ENCODE data around the gene CUL4A.
"Not testable (repeated sequence)": the region's sequence is repeated elsewhere in the genome, so short reads cannot be mapped to it uniquely, and the experiment has no call there.

CUL4A gene

DNA sequence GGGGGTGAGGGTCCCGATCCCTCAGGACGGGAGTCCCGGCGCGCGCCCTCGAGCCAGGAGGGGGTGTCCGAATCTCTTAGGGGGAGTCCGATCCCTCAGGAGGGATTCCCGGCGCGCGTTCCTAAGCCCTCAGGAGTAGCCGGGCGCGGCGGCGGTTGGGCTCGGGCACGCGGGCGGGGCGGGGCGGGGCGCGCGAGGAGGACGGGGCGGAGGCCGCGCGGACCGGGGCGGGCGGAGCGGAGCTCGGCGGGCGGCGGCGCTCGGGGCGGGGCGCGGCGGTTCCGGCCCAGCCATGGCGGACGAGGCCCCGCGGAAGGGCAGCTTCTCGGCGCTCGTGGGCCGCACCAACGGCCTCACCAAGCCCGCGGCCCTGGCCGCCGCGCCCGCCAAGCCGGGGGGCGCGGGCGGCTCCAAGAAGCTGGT is at the start of gene CUL4A:
Gene CUL4A (plus strand): TSS at position 278 of the 423 bp plus-strand sequence. CDS start 15 bp downstream, at position 293.
- peak; percentile 82 for DNase-seq

DNA sequence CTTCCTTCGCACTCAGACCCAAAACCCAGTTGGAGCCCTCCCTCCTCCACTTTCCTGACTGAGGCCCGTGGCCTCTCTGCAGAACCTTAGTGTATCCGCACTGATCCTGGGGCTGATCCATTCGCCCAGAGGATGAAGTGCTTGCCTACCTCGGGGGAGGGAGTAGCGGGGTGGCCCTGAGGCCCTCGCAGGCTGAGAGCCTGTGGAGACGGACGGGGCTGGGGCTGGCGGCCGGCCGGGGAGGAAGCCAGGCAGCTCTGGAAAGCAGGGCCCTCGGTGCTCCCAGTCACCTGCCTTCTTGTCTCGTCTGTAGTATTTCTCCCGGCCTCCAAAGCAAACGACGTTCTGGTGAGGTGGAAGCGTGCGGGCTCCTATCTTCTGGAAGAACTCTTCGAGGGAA is 49.7 kb upstream of the CUL4A start:
- no peak for DNase-seq

DNA sequence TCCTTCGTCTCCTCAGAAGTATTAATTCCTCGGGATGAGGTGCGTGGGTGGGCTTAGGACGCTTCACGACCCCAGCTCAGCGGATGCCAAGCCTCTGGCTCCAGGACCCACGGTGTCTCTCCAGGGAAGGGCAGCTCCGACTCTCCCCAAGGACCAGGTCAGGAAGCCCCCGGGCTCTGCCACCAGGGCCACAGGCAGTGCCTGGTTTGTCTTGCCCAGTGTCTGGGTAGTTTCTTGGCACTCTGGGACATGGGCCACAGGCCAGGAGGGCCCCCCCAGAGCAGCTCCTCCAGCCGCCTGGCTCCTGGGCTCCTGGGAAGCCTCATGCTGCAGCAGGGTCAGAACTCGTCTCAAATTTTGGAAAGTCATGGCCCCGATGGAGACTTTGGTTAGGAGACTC is 48.4 kb upstream of the CUL4A start:
- no peak for DNase-seq

DNA sequence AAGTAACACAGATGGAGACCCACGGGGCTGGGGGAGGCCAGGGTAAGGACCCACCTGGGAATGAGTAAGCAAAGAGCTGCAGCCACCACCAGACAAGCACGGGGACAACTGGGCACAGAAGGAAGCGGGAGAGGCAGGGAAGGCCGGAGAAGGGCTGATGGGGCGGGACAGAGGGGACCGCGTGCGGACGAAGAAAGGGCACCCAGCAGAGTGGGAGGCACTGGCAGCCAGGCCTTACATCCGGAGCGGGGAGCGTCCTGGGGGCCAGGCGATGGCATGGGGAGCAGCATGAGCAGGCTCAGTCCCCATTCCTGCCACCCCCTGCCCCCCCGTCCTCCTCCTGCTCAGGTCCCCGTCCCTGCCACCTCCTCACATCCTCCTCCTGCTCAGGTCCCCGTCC is 48.0 kb upstream of the CUL4A start:
- no peak for DNase-seq

DNA sequence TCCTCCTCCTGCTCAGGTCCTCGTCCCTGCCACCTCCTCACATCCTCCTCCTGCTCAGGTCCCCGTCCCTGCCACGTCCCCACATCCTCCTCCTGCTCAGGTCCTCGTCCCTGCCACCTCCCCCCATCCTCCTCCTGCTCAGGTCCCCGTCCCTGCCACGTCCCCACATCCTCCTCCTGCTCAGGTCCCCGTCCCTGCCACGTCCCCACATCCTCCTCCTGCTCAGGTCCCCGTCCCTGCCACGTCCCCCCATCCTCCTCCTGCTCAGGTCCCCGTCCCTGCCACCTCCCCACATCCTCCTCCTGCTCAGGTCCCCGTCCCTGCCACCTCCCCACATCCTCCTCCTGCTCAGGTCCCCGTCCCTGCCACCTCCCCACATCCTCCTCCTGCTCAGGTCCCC is 47.4 kb upstream of the CUL4A start:
- not testable (repeated sequence) for DNase-seq

DNA sequence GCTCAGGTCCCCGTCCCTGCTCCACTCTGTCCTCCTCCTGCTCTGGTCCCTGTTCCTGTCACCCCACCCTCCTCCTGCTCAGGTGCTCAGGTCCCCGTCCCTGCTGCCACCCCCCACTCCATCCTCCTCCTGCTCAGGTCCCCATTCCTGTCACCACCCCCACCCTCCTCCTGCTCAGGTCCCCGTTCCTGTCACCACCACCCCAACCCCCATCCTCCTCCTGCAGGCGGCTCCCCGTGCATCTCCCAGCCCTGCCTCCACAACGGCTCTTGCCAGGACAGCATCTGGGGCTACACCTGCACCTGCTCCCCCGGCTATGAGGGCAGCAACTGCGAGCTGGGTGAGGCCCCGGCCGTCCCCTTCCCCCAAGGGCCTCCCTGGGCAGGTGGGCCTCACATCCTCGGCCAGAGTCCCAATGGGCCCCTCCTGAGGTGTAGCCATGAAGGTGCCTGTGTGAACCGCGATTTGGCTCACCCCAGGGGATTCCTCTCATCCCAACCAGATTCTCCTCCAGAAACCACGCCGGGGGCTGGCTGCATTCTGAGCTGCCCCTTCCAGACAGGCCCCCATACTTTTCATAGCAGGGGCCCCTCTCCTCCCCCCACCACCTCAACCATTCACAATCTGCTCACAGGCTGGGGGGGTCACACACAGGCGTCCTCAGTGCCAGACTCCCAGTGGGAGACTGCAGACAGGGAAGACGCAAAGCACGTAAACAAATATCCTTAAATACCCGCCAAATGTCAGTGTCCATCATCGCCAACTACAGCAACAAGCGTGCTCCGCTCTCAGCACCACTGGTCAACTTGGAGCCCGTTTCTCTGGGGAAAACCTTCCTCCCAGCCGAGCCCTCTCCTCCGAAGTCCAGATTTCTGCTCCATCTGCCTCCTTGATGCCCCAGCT is 46.4 kb upstream of the CUL4A start:
- DNase-seq = peak; percentile 15

DNA sequence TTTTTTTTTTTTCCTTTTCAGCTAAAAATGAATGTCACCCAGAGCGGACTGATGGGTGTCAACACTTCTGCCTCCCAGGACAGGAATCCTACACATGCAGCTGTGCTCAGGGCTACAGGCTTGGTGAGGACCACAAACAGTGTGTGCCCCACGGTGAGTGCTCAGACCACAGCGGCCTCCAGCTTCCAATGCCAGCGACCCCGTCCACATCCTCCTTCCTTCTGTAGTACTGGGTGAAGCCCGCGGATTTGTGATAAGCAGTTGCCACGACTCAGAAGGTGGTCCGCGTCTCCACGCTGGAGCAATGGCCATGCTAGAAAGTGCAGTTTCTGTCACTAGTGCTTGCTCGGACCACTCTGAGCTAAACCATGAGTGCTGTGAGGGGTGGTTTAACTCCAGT is 44.9 kb upstream of the CUL4A start:
- DNase-seq = no peak

DNA sequence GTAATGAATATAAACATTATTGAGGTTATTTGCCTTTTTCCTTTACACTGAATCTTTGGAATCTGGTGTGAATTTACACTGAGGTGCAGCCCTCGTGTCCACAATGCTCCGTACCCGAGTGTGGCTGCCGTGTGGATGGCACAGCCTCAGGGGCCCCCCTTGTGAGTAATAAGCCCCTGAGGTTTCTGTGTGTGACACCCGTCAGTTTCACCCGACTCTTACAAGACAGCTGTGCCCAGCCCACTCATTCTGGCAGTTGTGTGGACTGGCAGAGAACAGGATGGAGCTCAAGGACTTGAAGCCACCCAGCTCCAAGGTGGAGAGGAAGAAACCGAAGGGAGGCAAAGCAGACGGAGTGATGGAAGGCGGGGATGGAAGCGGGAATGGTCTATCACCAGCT is 43.1 kb upstream of the CUL4A start:
- DNase-seq = no peak

DNA sequence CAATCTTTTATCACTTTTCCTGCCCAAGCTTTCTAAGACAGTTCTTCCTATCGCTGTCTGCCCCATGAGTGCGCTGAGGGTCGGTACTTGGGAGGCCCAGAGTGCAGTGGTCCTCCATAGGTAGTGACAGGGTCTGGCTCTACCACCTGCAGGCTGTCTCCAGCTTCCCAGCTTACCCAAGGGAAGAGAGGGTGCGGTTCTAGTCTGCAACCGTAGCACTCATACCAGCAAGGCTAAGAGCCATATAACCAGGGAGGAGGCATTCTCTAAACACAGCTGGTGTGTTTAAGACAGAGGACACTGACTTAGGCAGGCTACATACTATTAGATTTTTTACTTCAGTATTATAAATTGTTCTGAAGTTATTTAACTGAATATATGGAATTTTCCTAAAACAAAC is 42.7 kb upstream of the CUL4A start:
- no peak for DNase-seq

DNA sequence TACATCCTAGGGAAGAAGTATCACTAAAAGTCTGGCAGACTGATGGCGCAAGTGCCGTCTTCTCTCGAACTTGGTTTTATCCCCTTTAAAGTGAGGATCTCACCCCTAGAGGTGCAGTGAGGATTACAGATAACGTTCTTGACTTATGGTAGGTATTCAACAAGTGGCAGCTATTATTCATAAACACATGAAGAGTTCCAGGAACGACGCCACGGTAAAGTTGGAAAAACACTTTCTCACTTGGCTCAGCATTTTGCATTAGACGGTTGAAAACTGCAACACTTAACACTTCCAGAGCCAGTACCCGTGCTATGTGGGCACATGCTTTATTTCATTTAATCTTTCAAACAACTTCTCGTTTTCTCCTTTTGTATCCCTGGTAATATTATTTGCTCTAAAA is 42.3 kb upstream of the CUL4A start:
- no peak for DNase-seq

DNA sequence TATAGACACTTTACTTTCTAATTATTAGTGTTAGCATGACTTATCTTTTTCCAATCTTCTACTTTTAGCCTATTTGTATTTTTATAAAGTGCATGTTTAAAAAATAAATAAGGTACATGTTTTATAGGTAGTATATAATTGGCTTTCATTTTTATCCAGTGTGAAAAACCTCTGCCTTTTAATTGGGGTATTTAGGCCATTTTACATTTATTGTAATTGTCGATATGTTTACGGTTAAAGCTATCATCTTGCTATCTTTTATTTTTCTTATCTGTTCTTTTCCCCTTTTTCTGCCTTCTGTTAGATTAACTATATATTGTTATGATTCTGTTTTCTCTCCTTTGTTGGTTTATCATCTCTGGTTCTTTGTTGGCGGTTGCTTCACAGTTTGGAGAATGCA is 41.8 kb upstream of the CUL4A start:
- DNase-seq = no peak

DNA sequence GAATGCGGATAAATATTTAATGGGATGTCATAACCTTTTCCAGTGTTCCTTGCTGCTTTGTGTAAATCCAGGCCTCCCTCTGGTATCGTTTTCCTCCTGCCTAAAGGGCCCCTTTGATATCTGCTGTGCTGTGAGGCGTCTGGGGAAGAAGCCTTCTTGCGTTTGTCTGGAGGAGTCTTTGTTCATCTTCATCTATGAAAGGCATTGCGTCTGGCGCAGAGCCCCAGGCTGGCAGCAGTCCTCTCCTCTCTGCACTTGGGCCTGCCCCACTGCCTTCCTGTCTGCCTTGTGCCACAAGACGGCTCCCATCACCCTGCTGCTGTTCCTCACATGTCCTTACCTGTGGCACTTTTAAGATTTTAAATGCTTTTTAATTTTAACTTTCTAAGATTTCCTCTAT is 41.2 kb upstream of the CUL4A start:
- DNase-seq = no peak

DNA sequence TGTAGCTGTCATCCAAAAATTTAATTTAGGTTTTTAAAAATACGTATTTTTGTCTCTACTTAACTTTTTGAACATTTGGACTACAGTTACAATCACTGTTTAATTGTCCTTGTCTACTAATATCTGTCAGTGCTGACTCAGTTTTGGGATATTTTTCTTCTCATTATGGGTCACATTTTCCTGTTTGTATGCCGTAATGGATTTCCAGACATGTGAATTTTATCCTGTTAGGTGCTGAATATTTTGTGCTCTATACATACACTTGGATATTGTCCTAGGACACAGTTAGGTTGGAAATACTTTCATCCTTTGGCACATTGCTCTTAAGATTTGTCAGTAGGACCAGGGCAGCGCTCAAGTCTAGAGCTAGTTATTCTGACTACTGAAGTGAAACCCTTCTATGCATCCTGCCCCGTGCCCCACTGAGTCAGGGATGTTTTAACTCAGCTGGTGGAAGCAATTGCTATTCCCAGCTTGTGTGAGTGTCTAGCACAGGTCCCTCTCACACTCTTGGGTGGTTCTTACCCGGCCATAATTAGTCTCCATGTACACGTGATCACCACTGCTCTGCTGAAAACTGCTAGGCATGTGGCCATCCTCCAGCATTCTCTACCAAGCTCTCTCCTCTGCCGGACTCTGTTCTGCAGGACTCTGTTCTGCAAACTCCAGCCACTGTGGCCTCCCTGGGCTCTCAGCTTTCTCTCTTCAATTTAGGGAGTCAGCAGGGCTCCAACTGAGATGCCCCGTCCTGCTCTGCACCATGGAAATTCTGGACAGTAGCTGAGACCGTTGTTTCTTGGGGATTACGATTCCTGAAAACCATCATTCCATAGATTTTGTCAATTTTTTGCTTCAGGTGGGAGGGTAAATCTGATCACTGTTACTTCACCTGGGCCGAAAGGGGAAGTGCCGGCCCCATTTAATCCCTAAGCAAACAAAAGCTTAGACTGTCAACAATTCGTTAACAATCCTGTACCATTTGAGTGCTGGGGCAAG is 39.8 kb upstream of the CUL4A start:
- DNase-seq = no peak

DNA sequence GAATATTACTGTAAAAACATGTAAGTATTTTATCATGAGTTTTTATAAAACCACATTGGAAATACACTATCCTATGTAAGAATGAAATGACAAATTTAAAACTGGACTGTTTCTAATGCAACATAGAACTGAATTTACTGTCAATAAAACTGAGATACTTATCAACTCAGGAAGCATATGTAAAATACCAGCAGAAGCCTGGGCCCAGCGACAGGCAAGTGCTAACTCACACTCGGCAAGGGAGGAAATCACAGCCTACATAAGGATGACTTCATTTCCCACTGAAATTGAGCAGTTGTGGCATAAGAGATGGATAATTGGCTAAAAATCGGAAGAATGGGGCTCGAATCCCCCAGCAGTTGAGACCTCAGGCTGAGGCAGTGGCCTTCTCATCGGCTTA is 38.9 kb upstream of the CUL4A start:
- no peak for DNase-seq

DNA sequence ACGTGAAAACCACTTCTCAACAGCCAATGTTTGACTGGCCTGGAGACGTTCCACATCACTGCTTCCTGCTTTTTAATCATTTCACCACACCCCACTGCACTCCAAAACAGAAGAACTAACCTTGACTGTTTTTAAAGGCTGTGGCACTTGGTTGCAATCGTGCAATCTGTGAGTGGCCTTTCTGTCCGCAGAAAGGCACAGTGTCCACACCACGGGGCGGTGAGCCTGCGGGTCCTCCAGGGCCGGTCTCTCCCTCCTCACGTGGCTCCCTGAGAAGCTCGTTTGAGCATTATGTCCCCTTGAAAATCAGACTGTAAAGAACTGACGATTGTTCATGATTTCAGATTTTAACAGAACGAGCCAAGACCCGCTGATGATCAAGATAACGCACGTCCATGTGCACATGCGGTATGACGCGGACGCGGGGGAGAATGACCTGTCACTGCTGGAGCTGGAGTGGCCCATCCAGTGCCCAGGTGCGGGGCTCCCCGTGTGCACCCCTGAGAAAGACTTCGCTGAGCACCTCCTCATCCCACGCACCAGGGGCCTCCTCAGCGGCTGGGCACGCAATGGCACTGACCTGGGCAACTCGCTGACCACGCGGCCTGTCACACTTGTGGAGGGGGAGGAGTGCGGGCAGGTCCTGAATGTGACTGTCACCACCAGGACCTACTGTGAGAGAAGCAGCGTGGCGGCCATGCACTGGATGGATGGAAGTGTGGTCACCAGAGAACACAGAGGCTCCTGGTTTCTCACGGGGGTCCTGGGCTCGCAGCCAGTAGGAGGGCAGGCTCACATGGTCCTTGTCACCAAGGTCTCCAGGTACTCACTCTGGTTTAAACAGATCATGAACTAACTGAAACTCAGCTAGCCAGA is 37.9 kb upstream of the CUL4A start:
- no peak for DNase-seq

DNA sequence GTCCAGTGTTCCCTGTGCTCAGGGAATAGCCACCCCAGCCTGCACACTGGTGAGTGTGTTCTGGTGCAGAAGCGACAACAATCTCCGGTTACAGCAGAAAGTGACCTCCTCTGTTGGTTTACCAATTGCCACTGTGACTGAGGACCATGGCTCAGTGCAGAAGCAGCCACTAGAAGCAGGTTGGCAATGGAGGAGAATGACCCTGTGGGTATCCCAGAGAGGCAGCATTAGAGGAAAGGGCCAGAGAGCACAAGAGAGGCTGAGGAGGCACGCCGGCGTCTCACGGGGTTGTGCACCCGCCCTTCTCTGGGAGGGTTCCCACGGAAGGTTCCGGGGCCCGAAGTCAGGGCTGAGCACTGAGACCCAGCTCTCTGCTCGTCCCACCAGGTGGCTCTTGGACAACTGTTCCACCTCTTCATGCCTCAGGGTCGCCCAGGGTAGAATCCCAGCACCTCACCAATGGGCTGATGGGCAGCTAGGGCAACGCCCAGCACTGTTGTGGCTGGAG is 36.9 kb upstream of the CUL4A start:
- no peak for DNase-seq

DNA sequence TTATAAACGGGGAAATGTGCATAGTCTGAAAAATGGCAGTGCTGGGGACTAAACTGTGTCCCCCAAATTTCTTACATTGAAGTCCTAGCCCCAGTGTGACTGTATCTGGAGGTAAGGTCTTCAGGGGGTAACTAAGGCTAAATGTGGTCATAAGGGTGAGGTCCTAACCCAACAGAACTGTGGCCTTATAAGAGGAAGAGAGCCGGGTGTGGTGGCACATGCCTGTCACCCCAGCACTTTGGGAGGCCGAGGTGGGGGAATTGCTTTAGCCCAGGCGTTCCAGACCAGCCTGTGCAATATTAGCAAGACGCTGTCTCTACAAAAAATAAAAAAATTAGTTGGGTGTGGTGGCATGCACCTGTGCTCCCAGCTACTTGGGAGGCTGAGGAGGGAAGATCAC is 33.1 kb upstream of the CUL4A start:
- DNase-seq = no peak

DNA sequence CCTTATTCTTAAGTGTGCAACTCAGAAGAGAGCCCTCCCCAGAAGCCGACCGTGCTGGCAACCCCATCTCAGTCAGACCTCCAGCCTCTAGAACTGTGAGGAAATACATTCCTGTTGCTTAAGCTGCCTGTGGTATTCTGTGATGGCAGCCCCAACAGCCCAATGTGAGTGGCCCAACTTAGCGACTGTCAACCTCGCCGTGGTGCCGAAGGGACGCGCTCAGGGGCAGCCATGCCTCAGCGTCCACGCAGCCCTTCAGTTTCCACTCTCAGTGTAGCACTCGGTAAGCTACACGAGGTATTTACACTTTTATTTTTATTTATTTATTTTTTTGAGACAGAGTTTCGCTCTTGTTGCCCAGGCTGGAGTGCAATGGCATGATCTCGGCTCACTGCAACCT is 32.6 kb upstream of the CUL4A start:
- DNase-seq = no peak

DNA sequence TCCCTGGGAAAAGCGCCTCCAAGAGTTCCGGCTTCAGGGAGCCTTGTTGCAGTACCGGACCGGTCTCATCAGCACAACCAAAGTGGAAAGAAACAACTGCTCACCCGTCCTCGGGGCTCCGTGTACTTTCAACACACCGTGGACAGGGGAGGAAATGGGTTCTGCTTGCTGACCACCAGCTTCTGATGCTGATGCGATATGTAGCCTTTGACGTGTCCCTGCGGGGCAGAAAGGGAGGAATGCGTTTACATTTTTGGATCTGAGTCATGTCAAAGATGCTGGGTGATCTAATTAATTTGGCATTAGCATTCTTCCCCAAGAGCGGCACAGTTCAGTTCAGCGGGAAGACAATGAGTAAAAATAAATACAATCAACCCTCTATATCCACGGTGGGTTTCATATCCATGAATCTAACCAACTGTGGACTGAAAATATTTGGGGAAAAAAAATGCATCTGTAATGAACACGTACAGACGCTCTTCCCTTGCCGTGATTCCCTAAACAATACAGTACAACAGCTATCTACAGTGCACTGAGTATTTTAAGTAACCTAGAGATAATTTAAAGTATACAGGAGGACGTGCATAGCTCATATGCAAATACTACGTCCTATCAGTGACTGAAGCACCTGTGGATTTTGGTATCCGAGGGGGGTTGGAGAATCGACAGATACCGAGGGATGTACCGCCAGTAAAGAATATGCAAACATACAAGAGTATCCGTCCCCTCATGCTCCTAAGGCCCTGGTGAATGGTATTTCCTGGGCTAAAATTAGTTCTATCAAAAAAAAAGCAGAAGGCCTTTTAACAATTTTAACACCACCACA is 31.1 kb upstream of the CUL4A start:
- no peak for DNase-seq

DNA sequence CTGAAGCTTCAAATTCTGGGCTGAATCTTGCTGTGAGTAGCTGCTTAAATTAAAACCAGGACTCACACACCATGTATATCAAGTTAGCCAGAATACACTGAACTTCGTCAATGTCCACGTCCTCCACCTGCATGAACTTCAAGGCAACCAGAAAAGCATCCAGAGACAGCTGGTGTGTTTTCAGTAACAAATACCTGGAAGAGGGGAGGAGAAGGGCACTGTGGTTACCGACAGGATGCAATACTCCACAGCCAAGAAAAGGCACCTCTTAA is 30.6 kb upstream of the CUL4A start:
- no peak for DNase-seq

DNA sequence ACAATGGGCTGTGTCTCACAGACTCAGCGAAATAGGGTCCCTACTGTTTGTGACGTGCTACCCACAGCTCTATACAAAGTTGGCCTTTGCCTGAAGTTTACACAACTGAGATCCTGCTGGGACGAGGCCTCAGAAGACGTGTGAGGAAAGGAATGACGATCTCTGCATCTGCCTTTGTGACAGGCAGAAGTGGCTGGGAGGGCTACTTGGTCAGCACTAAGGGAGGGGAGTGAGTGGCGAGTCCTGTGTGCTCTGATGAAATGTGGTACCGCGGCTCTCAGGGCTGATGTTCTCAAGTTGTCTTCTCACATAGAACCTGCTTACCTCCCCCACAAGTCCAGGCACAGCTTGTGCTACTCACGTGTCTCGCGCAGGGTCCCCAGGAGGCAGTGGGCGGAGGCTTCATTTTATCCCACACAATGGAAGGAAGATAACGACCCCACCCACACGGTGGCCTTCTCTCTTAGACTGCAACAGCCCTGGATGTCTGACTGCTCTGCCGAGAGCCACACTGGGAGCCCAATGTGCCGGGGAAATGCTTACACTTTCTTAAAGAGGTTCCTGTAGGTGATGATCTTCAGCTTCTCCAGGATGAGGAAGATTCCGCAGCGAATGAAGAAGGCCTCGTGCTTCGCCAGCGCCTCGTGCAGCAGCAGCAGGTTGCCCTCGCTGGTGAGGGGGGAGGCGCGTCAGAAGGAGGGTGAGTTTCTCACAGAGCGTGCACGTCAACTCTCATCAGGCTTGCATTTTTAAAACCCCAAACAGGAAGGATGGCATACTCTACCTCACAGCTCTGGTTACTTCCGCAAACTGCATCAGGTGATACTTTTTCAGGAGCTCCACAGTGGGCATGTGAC is 29.8 kb upstream of the CUL4A start:
- no peak for DNase-seq
